ENCODE measurements around the gene ATP6AP1. TPM values are rescaled to one million over a fixed set of nuclear protein-coding genes. Genes with fewer than 3 reads are reported as not detected.

Gene ATP6AP1
- total and polyA plus RNA-seq, 2 donors (not counting 3 experiments of a cell fraction or from before 2014, with no cell fraction given) = 145 to 322 TPM

GRCh38 chrX:154398668-154399526 is 29.6 kb upstream of the ATP6AP1 start:
- H3K9me1 ChIP-seq (replicated peaks; ENCODE audit: control insufficient read depth, extremely low read depth, insufficient read depth, low read length) = no peaks in the 10 kb centered on the region
- TF ChIP-seq MYC (IDR thresholded peaks at IDR 0.05; ENCODE audit: low read depth, low read length) (peak; percentile 86), CTCF (IDR thresholded peaks at IDR 0.05; ENCODE audit: extremely low read depth in 1 of 2, insufficient read depth in 1 of 2, low read depth in 1 of 2, low read length in 2 of 2) (peak; percentile 62 to 76), GATA2 (IDR thresholded peaks at IDR 0.05; ENCODE audit: insufficient read depth, insufficient read length, low read depth, low read length) (no peak), MAX (IDR thresholded peaks at IDR 0.05; ENCODE audit: insufficient read depth, insufficient read length) (peak; percentile 76)
- DNase-seq (ENCODE audit: low read depth, low spot score) (peak; percentile 81), FAIRE-seq (peak; percentile 28)
- no peaks in the 10 kb centered on the region for H4K20me1 ChIP-seq (replicated peaks; ENCODE audit: control insufficient read depth, extremely low read depth, insufficient read depth, low read length)
- TSS peak; percentile 66 for BruUV-seq (replicated peaks)
- dilution Hi-C loops (cut with MboI; ENCODE audit: extremely low pct_ligation_motif_present, low sequenced_read_pairs) (no loop called here), intact Hi-C loops (cut with micrococcal nuclease) (no loop called here)
- CTCF ChIA-PET = interaction anchor here (0.7 to 2.1 kb wide), 7 partner anchors 10 to 60 kb away, joined by 3 to 6 read pairs (median 4); partner anchors contain the start of genes DNASE1L1, EMD, FAM50A and TAFAZZIN
- peaks cover 8% of the 10 kb centered on the region for H3K4me1 ChIP-seq (ENCODE audit: control insufficient read depth, extremely low read depth, insufficient read depth, low read length)
- H3K79me2 ChIP-seq (ENCODE audit: control insufficient read depth, insufficient read depth, low read length) = peaks cover 20% of the 10 kb centered on the region
- no peak overlapping the region for H2AFZ ChIP-seq (ENCODE audit: low read depth, low read length)
- H3K9me3 ChIP-seq (replicated peaks; ENCODE audit: control insufficient read depth, insufficient read depth, low read length) = no peaks in the 10 kb centered on the region
- H3K27me3 ChIP-seq (ENCODE audit: control insufficient read depth in 2 of 2, insufficient read depth in 2 of 2, low read length in 2 of 2) = no peaks in the 10 kb centered on the region
- peak overlapping the region; percentile 29 to 86 (median 66) for H3K4me3 ChIP-seq (replicated peaks in 1 of 3; ENCODE audit: insufficient read depth in 1 of 3, low read depth in 1 of 3, low read length in 3 of 3)
- peak overlapping the region; percentile 82 for H3K4me2 ChIP-seq (ENCODE audit: insufficient read depth, low read length)
- POLR2A ChIA-PET = interaction anchor here (1.0 to 1.5 kb wide), 4 partner anchors 11 to 29 kb away, joined by 3 to 7 read pairs (median 4); no protein-coding TSS in a partner anchor
- peak overlapping the region; percentile 74 for H3K27ac ChIP-seq (ENCODE audit: insufficient read depth, low read depth, low read length)
- peaks cover 15 to 18% of the 10 kb centered on the region in 2 experiments for H3K36me3 ChIP-seq (ENCODE audit: control insufficient read depth in 2 of 2, extremely low read depth in 1 of 2, insufficient read depth in 2 of 2, low read length in 2 of 2)
- H3K9ac ChIP-seq (replicated peaks; ENCODE audit: extremely low read depth, insufficient read depth, low read length) = peak overlapping the region; percentile 95
